GM18909 (cell line): ENCODE measurements around the gene EHBP1L1.

Experiments
- ATAC-seq: cut with Tn5 transposase; IDR thresholded peaks from one replicate; pipeline ENCODE4 v1.9.1; 2021; ENCODE audit warnings: mild to moderate bottlenecking; ENCODE audit not compliant: unreplicated experiment, poor library complexity

Gene EHBP1L1

GRCh38 chr11:65611758-65612603 lies 36.1 kb downstream of the EHBP1L1 start:
- no peak for ATAC-seq

DNA sequence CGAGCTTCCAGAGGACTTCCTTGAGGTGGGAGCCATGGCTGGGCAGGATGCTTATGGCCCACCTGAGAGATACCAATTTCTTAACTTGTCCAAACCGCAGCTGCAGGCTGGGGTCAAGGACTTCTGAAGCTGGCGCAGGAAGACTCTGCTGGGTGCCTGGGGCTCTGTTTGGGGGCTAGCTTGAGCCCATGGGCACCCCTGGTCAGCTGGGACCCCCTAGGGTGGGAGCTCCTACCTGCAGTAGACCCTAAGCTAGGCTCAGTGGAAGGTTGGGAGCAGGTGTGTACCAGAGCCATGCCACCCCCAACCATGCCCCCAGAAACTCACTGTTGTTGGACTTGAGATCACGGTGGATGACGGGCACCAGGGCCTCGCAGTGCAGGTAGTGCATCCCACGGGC lies 36.8 kb downstream of the EHBP1L1 start:
- ATAC-seq: no peak

DNA sequence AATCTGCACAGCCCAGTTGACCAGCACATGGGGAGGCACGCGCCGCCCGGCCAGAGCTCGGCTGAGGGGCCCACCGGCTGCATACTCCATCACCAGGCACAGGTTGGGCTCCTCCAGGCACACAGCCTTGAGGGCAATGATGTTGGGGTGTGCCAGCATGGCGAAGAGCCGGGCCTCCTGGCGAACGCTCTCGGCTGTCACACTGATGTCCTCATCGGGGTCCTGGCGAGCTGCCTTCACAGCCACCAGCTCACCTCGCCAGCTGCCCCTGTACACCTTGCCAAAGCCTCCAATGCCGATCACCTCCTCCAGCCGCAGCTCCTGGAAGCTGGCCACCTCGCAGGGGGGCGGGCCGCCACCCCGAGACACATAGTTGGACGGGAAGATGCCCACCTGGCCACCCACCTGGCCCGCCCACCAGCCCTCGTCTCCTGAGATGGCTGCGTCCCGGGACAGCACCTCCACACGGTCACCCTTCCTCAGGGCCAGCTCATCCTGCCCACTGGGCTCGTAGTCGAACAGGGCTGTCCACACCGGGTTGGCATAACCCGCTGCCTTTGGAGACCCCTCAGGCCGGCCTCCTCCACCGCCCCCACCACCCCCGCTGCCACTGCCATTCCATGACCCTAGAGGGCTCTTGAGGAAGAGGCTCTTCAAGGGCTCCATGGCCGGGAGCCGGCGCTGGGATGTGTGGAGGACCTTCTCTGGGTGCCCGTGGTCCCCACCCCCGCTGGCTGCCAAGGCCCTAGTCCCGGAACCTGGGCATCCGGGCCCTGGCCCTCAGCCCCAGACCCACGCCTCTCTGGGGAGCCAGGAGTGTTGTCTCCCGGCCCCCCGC lies 37.5 kb downstream of the EHBP1L1 start:
- ATAC-seq: no peak

GRCh38 chr11:65615229-65615949 lies 39.5 kb downstream of the EHBP1L1 start, which contains the start of gene PCNX3:
TSS of gene PCNX3 (plus strand) at chr11:65615776. CDS start at chr11:65616312, 536 bp downstream.
- peak; percentile 81 for ATAC-seq

GRCh38 chr11:65615950-65616574 lies 40.2 kb downstream of the EHBP1L1 start:
- ATAC-seq: peak; percentile 9

GRCh38 chr11:65616575-65617001 lies 40.7 kb downstream of the EHBP1L1 start:
- no peak for ATAC-seq

DNA sequence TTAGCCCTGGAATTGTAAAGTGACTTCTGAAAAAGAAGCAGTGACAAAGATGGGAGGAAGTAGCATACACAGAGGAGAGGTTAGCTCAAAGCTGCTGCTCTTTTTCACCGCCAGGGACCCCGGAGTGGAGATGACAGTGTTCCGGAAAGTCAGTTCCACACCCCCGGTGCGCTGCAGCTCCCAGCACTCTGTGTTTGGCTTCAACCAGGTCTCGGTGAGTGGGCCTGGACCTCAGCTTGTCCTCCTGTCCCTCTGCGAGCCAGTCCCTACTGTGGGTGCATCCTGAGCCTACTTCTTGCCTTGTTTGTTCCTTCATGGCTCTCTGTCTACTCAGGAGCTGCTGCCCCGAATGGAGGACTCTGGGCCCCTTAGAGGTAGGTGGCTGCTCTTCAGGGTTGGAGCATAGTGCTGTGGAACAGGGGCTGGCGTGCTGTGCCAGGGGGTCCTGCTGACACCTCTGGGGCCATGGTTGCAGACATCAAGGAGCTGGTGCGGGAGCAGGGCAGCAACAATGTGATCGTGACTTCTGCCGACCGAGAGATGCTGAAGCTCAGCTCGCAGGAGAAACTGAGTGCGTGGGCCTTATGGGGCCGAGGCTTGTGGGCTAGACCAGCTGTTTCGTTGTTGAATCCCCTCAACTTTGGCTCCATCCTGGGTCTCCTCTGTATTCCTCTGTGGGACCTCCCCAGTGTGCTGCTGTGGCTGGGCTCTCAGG lies 41.4 kb downstream of the EHBP1L1 start:
- ATAC-seq: no peak

DNA sequence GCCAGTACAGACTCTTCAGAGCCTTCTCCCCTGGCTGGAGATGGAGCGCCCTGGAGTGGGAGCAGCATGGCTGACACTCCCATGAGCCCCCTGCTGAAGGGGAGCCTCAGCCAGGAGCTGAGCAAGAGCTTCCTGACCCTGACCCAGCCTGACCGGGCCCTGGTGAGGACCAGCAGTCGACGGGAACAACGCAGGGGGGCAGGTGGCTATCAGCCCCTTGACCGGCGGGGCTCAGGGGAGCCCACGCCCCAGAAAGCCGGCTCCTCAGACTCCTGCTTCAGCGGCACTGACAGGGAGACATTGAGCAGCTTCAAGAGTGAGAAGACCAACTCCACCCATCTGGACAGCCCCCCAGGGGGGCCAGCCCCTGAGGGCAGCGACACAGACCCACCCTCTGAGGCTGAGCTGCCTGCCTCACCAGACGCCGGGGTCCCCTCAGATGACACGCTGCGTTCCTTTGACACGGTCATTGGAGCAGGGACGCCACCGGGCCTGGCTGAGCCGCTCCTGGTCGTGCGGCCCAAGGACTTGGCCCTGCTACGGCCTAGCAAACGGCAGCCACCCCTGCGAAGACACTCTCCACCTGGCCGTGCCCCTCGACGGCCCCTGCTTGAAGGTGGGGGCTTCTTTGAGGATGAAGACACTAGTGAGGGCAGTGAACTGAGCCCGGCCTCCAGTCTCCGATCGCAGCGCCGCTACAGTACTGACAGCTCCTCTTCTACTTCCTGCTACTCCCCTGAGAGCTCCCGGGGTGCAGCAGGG lies 42.3 kb downstream of the EHBP1L1 start:
- ATAC-seq: no peak

DNA sequence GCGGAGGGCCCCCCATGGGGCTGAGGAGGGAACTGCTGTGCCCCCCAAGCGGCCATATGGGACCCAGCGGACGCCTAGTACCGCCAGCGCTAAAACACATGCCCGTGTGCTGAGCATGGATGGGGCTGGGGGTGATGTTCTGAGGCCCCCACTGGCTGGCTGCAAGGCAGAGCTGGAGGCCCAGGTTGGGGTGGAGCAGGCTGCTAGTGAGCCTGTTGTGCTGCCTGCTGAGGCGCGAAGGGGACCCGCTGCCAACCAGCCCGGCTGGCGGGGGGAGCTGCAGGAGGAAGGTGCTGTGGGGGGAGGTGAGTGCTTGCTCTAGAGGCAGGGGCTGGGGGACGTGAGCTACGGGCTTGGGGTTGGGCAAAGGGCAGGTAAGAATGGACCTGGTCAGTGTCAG lies 42.9 kb downstream of the EHBP1L1 start:
- no peak for ATAC-seq

DNA sequence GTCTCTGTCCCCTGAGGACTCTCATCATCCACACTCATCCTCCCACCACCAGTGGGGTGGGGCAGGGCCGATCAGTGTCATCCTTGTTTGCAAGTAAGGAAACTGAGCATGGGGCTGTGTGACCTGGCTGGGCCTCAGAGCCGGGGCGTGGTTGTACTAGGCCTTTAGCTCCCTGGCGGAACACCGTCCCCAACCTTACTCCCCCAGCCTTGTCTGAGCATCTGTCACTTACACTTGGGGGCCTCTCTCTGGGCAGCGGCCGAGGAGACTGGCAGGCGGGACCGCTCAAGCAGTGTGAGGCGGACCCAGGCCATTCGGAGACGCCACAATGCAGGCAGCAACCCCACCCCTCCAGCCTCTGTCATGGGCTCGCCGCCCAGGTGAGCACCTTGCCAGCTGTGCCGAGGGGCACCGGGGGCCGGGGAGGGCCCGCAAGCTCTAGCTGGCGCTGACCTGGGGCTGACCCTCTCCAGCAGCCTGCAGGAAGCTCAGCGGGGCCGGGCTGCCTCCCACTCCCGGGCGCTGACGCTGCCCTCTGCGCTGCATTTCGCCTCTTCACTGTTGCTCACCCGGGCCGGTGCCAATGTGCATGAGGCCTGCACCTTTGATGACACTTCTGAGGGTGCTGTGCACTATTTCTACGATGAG lies 43.6 kb downstream of the EHBP1L1 start:
- ATAC-seq: no peak

DNA sequence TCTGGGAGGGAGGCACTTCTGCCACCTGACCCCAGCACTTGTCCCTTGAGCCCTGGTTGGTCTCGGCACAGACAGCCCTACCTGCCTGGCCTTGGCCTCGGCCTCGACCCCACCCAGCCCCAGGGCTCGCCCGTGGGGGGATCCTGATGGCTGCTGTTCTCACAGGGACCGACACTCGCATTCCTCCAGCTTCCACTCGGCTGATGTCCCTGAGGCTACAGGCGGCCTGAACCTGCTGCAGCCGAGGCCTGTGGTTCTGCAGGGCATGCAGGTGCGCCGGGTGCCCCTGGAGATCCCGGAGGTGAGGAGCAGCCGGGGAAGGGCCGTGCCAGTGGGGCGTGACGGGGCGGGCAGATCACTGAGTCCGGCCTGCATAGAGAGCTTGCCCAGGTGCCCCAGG lies 44.8 kb downstream of the EHBP1L1 start:
- no peak for ATAC-seq

DNA sequence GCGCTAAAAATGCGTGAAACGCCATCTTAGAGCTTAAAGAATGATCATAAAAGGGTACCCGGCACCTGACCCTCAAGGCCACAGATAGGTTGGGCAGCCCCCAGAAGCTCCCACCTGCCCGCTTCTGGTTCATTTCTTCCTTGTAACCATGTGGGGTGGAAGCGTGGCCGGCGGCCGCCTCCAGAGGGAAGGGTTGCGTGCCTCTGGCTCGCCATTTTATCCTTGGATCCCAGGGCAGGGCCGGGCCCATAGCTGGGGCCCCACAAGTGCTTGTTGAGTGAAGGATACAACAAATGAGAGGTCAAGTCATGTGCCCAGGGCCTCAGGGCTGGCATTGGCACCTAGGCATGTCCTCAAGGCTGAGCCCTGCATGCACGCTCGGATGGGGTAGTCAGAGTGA lies 45.6 kb downstream of the EHBP1L1 start:
- no peak for ATAC-seq

DNA sequence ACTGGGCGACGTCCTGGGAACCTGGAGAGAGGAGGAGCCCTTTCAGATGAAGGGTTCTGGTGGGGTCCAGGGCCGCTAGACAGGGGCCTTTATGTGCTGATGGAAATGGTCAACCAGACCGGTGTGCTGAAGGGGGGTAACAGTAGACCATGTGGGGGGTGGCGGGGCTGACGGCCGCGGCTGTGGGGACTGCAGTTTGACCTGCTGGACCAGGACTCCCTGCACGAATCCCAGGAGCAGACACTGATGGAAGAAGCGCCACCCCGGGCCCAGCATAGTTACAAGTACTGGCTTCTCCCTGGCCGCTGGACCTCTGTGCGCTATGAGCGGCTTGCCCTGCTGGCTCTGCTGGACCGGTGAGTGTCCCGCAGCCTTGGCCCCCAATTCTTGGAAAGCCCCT lies 46.2 kb downstream of the EHBP1L1 start:
- ATAC-seq: no peak

GRCh38 chr11:65623177-65623576 lies 47.3 kb downstream of the EHBP1L1 start:
- ATAC-seq: no peak

DNA sequence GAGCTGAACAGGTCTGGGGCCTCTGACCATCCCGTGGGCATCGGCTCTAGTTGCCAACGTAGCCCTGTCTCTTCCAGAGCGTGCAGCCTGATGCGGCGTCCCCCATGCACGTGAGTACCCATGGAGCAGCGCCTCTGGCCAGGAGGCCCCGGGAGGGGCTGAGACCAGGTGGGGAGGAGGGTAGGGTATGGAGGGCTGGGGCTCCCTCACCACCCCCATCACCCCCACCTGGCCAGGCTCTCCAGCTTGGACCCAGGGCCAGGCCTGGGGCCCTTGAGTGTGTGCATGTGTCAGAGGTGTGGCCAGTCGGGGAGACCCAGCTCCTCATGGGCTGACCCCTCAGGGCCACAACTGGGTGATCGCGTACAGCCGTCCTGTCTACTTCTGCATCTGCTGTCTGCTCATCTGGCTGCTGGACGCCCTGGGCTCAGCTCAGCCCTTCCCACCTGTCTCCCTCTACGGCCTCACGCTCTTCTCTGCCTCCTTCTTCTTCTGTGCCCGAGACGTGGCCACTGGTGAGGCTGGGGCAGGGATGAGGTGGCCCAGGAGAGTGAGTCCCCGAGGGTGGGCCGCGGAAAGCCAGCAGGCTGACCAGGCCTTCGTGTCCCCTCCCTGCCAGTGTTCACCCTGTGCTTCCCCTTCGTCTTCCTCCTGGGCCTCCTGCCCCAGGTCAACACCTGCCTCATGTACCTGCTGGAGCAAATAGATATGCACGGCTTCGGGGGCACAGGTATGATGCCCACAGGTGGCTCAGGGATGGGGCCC lies 48.2 kb downstream of the EHBP1L1 start:
- no peak for ATAC-seq

GRCh38 chr11:65624931-65625627 lies 49.2 kb downstream of the EHBP1L1 start:
- no peak for ATAC-seq
